RPMI8226 (cell line): ENCODE measurements around the gene LRP11.
"Not testable (repeated sequence)": the region's sequence is repeated elsewhere in the genome, so short reads cannot be mapped to it uniquely, and the experiment has no call there.

Experiments used
- DNase-seq: peaks from one replicate; pipeline ENCODE4 v3.0.0-alpha.2; 2015

LRP11 gene

DNA sequence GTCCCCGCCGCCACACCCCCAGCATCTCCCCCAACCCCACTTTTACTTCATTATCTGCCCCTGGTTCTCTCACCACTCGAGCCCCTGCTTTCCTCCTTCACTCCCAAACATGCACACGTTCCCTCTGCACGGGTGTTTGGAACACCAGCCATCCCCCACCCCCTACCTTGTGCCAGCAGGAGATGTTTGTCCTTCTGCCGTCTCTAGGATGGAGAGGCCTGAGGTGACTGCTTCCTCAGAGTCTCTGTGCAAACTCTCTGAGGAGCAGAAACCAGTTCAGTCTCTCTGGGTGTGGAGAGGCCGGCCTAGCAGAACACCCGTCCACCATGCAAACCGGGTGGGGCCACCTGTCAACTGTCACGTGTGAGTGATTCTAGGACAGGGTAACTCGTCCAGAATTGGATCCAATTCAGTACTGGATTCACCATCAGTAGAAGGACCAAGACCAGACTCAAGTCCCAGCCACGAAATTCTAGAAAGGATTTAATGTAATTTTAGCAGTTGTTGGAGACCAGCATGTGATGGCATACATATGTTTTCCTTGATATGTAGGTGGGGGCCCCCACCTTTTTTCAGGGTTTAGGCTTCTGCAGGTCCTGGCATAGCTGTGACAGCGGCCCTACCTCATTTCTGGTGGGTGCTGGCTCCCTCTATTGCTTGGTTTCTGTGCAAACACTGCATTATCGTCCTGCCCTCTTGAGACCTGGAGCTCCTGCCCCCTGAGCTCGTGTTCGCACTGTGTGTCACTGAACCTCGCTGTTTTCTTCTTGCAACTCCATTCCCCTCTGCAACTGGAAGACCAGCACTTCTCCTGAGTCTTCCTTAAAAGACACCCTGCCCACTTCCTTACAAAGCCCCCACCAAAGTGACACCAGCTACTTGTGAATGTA lies 33.9 kb upstream of the LRP11 start, which contains the start of gene RAET1E:
RAET1E (minus strand) TSS at position 259 of the 890 bp plus-strand sequence. CDS start 7,212 bp downstream, outside the sequence.
- DNase-seq: no peak

DNA sequence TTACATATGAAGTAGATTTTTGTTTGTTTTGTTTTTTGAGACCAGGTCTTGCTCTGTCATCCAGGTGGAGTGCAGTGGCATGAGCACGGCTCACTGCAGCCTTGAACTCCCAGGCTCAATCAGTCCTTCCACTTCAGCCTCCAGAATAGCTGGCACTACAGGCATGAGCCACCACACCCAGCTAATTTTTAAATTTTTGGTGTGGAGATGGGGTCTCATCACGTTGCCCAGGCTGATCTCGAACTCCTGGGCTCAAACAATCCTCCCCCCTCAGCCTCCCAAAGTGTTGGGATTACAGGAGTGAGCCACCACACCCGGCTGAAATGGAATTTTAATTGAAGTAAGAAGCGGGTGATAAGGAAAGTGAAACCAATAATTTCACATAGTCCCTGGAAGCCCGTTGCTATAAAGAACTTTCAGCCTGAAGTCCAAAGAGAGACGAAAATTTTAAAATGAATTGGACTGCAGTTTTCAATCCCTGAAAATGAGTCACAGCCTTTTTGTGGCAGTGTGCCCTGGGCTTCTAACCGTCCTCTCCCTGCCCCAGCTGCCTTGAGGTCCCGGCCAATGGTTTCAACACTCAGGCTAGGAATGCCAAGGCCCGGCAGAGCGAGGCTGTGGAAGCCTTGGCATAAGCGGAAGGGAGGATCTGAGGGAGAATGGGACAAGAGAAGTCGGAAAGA lies 33.0 kb upstream of the LRP11 start:
- DNase-seq: peak; percentile 28

DNA sequence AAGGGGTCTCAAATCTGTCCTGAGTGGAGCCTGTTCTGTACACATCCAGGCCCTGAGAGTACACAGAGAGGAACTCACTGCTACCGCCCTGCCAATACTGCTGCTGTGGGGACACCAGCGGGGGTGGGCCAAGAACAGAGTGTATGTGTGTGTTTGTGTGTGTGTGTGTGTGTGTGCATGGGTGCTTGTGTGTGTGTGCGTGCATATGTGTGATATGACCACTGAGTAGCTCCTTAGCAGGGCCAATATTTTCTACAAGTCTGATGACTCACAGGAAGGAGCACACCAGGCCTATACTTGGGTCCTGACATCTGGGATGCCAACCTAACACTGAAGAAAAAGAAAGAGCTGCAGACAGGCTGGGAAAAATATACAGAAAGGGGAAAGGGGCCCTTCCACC lies 32.3 kb upstream of the LRP11 start:
- DNase-seq: no peak

DNA sequence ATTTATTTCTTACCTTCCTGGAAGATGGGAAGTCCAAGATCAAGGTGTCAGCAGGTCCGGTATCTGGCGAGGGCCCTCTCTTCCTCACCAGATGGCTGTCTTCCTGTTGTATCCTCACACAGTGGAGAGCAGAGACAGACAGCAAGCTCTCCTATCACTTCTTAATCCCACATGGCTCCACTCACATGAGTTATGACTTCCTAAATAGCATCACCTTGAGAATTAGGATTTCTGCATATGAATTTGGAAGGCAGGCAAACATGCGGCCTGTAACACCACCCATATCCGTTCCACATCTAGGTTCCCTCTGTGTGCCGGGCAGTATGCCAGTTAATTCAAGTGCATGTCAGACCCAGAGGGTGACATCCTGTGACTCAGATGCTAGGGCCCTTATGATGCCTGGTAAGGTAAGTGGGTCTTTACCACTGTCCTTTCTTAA lies 31.7 kb upstream of the LRP11 start:
- peak; percentile 81 for DNase-seq

DNA sequence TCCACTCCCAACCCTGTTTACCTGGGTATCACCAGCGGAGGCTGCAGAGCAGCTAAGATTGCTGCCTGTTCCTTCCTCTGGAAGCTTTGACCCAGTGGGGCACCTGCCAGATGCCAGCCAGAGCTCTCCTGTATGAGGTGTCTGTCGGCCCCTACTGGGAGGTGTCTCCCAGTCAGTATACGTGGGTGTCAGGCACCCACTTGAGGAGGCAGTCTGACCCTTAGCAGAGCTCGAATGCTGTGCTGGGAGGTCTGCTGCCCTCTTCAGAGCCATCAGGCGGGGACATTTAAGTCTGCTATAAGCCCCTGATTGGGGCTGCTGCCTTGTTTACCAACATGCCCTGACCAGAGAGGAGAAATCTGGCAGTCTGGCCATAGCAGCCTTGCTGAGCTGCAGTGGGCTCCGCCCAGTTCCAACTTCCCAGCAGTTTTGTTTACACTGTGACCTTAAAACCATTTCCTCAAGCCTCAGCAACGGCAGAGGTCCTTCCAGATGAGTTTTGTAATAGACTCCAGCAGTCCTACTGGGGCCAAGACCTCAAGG lies 31.0 kb upstream of the LRP11 start:
- no peak for DNase-seq

DNA sequence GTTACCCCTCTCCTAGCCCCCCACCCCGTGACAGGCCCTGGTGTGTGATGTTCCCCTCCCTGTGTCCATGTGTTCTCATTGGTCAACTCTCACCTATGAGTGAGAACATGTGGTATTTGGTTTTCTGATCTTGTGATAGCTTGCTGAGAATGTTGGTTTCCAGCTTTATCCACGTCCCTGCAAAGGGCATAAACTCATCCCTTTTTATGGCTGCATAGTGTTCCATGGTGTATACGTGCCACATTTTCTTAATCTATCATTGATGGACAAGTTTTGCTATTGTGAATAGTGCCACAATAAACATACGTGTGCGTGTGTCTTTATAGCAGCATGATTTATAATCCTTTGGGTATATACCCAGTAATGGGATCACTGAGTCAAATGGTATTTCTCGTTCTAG lies 27.7 kb upstream of the LRP11 start:
- DNase-seq: not testable (repeated sequence)

DNA sequence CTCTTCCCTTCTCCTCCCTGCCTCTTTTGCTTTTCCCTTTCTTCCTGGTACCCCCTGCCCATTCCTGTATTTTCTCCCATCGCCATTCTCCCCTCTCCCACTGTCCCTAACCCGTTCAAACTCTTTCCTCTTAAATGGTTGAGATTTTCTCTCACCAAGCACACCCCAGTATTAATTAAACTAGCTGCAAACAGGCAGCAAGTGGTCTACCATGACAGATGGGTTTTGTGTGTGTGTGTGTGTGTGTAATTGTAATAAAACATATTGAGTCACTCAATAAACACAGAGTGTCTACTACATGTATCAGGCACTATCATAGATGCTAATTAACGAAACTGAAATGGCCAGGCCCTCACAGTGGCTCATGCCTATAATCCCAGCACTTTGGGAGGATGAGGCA lies 27.1 kb upstream of the LRP11 start:
- no peak for DNase-seq

DNA sequence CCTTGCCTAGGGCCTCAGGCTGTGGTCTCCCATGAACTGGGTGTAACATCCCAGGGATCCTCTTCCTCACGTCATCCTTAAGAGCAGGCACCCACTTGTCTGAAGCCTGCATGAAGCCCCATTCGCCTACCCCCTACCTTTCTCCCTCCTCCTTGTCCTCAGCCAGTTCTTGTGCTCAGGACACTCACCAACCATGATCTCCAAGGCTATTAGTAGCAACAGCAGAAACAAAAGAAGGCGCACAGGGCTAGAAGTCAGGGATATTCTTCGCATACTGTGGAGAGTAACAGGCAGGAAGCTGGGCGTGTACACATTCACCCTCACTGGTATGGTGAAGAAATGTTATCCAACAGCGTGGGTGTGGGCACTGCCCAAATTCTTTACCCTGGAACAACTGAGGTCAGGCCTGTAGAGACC lies 26.5 kb upstream of the LRP11 start:
- DNase-seq: no peak

DNA sequence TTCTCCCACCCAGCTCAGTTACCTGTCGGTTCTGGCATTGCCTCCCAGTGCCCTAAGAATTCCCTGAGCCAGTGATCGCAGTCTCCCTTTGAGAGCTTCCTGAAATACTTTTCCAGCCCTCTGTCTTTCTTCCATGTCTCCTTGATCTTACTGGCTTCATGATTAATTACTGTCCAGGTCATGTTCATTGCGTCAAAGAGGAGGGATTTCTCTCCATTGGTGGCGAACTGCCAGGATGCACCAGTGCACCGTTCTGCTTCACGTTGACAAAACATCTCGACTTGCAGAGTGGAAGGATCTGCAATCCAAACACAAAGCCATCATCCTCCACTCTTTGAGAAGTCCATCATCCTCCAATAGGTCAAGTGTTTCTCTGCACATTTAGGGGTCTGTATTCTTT lies 25.2 kb upstream of the LRP11 start:
- DNase-seq: no peak

DNA sequence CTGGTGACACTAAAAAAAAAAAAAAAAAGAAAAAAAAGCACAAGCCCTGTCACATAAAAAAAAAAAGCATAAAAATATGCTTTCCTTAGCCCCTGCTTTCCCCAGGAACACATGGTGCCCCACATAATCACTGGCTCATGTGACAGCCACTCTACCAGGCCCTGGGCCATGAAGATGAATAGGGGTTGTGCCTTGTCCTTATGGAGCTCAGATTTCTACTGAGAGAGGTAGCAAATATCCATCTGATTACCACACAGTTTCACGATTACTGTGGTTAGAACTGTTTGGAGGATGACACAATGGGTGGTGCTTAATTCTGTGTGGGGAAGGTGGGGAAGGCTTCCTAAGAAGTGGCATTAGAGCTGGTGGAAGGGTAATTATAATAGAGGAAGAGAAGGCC lies 24.5 kb upstream of the LRP11 start:
- no peak for DNase-seq

DNA sequence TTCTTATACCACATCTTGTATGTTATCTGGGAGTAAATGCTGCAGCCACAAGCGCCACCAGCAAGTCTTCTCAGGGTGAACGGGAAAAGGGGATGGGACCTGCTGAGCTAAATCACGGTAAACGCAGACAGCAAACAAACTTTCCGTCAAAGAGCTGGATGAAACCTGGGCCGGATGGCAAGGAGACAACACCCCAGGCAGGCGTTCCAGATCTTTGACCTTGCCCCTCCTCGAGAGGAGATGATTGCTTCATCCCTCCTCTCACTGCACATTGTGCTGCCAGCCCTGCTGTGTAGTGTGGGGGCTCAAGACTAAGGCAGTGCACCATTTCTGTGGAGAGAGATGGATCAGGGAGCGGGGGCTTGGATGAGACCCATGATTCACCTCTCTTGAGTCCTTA lies 23.9 kb upstream of the LRP11 start:
- no peak for DNase-seq

DNA sequence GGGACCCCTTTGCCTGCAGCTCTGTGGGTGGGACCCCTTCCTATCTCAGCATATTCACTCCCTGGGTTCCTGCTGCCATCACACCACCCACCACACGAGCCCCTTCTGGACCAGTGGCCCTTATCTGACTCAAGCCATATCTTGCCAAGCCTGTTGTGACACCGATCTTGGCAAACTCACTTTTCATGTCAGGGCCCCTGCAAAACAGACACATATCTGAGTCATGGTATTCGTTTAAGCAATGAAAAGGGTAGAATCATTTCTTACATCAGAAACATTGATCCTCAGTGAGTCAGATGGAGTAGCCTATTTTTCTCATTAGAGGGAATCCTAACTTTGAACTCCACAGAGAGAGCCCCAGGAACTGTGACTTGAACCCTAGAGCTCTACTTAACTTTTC lies 23.2 kb upstream of the LRP11 start:
- no peak for DNase-seq

DNA sequence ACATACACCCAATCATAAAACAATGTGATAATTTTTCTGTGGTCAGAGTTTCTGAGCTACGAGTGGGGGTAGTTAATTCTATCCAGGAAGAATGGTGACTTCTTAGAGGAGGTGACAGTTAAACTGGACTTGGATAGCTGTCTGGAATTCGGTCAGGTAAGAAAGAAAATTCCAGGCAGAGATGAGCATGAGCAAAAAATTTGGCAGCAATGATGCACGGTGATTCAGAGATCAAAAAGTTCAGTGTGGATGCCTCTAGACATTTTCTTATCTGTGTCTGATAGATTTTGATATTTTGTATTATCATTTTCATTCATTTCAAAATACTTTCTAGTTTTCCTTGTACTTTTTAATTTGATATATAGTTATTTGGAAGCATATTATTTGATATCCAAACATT lies 21.7 kb upstream of the LRP11 start:
- DNase-seq: no peak

DNA sequence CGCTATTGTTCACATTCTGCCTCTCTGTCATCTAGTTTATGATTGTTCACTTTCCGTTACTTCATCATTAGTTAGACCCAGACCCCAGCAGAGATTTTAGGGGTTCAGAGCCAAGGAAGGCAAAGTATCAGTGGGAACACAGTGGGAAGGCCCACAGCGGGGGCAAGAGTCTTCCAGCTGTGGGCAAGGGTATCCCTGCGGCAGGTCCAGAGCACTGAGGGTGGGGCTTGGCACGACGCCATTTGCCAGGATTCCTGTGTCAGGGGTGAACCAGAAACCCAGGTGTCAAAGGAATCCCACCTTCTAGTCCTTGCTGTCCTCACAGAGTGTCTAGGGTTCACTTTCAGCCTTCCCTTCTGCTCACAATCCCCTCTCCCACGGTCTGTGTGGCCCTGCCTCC lies 20.5 kb upstream of the LRP11 start:
- DNase-seq: no peak

DNA sequence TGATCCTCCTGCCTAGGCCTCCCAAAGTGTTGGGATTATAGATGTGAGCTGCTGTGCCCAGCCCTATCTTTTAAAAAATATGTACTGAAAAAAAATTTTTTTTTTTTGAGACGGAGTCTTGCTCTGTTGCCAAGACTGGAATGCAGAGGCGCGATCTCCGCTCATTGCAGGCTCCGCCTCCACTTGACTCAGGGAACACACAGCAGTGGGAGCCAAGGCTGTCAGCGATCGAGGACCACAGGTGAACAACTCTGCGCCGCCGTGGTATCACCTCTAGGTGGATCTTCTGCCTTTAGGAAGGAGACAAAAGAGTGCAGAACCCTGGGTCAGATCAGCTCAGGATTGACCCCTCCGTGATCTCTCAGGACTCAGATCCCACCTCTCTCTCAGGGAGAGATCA lies 20.1 kb upstream of the LRP11 start:
- no peak for DNase-seq

DNA sequence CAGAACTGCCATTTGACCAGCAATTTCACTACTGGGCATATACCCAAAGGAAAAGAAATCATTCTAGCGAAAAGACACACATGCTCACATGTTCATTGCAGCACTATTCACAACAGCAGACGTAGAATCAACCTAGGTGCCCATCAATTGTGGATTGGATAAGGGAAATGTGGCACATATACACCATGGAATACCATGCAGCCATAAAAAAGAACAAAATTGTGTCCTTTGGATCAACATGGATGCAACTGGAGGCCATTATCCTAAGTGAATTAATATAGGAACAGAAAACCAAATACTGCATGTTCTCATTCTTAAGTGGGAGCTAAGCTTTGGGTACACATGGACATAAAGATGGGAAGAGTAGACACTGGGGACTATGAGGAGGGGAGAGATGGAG lies 17.7 kb upstream of the LRP11 start:
- DNase-seq: no peak

DNA sequence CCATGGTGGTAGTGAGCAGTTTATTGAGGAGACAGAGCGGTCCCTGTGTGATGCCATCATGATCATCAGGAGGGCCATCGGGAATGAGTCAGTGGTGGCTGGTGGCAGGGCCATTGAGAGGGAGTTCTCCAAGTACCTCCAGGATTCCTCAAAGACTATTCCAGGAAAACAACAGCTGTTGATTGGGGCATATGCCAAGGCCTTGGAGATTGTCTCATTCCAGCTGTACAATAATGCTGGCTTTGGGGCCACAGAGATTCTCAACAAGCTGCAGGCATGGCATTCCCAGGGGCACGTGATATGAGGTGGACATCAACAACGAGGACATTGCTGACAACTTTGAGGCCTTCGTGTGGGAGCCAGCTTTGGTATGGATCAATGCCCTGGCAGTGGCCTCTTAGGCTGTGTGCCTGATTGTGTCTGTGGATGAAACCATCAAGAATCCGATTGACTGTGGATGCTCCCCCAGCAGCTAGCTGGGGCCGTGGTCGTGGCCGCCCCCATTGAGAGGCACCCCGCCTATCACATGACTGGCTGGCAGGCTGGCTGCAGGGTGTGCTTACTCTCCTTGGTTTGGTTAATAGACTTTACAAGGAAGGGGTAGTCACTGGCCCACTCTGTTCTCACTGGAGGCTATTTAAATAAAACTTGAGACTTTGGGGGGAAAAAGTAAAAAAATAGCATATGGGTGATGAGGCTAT lies 17.1 kb upstream of the LRP11 start:
- no peak for DNase-seq

DNA sequence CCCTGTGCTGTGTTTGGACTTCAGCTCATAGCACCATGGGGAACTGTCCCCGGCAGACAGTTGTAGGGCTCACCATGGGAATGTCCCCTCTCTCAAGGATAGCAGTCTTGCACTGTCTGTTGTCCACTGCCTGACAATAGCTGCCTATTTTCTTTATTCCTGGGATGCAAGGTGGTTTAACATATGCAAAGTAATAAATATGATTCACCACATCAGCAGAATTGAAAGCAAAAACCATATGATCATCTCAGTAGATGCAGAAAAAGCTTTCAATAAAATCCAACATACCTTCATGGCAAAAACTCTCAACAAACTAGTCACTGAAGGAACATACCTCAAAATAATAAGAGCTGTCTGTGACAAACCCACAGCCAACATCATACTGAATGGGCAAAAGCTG lies 13.5 kb upstream of the LRP11 start:
- no peak for DNase-seq

DNA sequence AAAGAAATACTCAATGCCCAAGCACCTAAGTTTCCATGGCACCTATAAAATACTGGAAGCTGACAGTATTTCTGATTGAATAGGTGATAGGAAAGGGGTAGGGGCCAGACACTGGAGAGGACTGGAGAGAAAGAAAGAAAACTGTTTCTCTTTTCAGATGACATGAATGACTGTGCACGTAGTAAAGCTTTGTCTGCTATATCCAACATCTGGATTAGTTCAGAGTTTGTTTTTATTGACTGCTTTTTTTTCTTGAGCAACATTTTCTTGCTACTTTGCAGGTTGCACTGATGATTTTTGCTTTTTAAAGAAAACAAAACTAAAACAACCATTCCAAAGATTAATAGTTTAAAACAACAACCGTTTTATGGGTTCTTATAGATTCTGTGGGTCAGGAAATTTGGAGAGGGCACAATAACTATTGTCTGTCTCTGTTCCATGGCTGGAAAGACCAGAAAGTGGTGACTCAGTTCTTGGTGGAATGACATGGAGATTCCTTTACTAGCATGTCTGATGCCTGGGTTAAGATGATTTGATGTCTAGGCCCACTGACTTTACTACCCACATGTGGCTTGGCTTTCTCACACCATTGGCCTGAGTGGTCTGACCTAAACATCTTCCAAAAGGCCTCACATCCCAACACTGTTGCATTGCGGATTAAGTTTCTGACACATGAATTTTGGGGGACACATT lies 12.2 kb upstream of the LRP11 start:
- no peak for DNase-seq

DNA sequence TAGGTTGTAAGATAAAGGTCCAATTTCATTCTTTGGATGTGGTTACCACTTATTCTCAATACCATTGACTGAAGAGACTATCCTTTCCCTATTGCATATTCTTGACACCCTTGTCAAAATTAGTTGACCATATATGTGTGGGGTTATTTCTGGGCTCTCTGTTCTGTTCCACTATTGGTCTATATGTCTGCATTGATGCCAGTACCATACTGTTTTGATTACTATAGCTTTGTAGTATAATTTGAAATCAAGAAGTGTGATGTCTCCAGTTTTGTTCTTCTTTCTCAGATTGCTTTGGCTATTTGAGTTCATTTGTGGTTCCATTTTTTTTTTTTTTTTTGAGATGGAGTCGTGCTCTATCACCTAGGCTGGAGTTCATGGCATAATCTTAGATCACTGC lies 8.1 kb upstream of the LRP11 start:
- DNase-seq: no peak

DNA sequence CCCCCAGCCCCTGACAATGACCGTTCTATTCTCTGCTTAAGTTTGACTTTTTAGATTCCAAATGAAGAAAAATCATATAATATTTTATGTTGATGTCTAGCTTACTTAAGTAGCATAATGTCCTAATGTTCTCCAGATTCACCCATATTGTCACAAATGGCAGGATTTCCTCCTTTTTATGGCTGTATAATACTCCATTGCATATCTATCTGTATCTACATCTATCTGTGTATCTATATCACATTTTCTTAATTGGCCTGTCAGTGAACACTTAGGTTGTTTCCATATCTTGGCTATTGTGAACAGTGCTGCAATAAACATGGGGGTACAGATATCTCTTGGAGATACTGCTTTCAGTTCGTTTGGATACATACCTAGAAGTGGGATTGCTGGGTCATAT lies 7.0 kb upstream of the LRP11 start:
- DNase-seq: no peak

DNA sequence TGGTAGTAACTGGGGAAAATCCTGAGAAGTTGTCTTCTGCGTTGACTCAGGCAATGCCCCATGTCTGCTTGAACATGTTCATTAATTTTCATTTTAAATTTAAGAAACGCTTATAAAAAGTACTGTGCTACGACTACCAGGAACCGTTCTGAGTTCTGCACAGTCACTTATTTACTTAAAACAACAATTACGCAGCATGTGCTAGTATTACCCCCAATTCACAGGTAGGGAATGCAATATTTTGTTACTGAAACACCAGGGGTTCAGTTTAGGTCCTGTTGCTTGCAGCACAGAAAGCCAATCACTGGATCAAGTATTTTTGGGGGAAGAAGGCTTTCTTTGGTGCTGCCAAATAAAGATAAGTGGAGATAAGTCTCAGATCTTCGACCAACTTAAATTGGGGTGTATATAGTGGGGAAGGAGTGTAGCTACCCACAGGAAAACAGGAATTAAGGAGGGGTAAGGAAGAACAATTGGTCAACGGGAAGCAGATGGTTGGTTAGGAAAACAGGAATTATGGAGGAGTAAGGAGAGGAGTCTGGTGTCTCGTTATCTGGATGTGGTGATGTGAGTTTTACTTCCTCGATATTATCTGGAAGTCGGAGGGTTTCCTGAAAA lies 5.2 kb upstream of the LRP11 start:
- DNase-seq: no peak
